ENCODE data around the gene PDGFC. TPM values are rescaled to one million over a fixed set of nuclear protein-coding genes. Genes with fewer than 3 reads are reported as not detected.

PDGFC gene
- total and polyA plus RNA-seq, 2 donors (not counting 3 experiments of a cell fraction or from before 2014, with no cell fraction given): 2.7 to 5.3 TPM

GRCh38 chr4:156934259-156934635 lies 37.4 kb downstream of the PDGFC start:
- BruUV-seq (replicated peaks): no TSS peak
- Histone ChIP-seq H3K4me3 (replicated peaks in 1 of 3; ENCODE audit: insufficient read depth in 1 of 3, low read depth in 1 of 3, low read length in 3 of 3) (no peak overlapping the region), H3K4me1 (ENCODE audit: control insufficient read depth, extremely low read depth, insufficient read depth, low read length) (peaks cover 8% of the 10 kb centered on the region), H3K27ac (ENCODE audit: insufficient read depth, low read depth, low read length) (no peak overlapping the region), H3K79me2 (ENCODE audit: control insufficient read depth, insufficient read depth, low read length) (no peaks in the 10 kb centered on the region), H3K9me1 (replicated peaks; ENCODE audit: control insufficient read depth, extremely low read depth, insufficient read depth, low read length) (no peaks in the 10 kb centered on the region), H3K36me3 (ENCODE audit: control insufficient read depth in 2 of 2, extremely low read depth in 1 of 2, insufficient read depth in 2 of 2, low read length in 2 of 2) (no peaks in the 10 kb centered on the region), H3K27me3 (ENCODE audit: control insufficient read depth in 2 of 2, insufficient read depth in 2 of 2, low read length in 2 of 2) (no peaks in the 10 kb centered on the region), H2AFZ (ENCODE audit: low read depth, low read length) (no peak overlapping the region), H3K4me2 (ENCODE audit: insufficient read depth, low read length) (no peak overlapping the region), H4K20me1 (replicated peaks; ENCODE audit: control insufficient read depth, extremely low read depth, insufficient read depth, low read length) (no peaks in the 10 kb centered on the region), H3K9me3 (replicated peaks; ENCODE audit: control insufficient read depth, insufficient read depth, low read length) (no peaks in the 10 kb centered on the region), H3K9ac (replicated peaks; ENCODE audit: extremely low read depth, insufficient read depth, low read length) (no peak overlapping the region)
- dilution Hi-C loops (cut with MboI; ENCODE audit: extremely low pct_ligation_motif_present, low sequenced_read_pairs): no loop called here
- DNase-seq (ENCODE audit: low read depth, low spot score): no peak
- ChIA-PET CTCF (interaction anchor here (0.7 kb wide), 1 partner anchor 11 kb away, joined by 3 read pairs; no protein-coding TSS in a partner anchor), POLR2A (no interaction called here)
- no peak for TF ChIP-seq JUN (IDR thresholded peaks at IDR 0.05; ENCODE audit: borderline replicate concordance, insufficient read depth, insufficient read length, low read depth)
- TF ChIP-seq CTCF (IDR thresholded peaks at IDR 0.05; ENCODE audit: extremely low read depth in 1 of 2, insufficient read depth in 1 of 2, low read depth in 1 of 2, low read length in 2 of 2): no peak
- no peak for TF ChIP-seq MYC (IDR thresholded peaks at IDR 0.05; ENCODE audit: low read depth, low read length)
- no peak for TF ChIP-seq EZH2 (IDR thresholded peaks at IDR 0.05; ENCODE audit: borderline replicate concordance, low read depth, low read length, severe bottlenecking)
- no peak for TF ChIP-seq POLR2A (IDR thresholded peaks at IDR 0.05; ENCODE audit: low read depth, low read length)
- TF ChIP-seq GATA2 (IDR thresholded peaks at IDR 0.05; ENCODE audit: insufficient read depth, insufficient read length, low read depth, low read length): no peak
- TF ChIP-seq FOS (IDR thresholded peaks at IDR 0.05; ENCODE audit: borderline replicate concordance, insufficient read depth, low read length): no peak
- no peak for TF ChIP-seq MAX (IDR thresholded peaks at IDR 0.05; ENCODE audit: insufficient read depth, insufficient read length)
- no peak for TF ChIP-seq POLR2AphosphoS5 (IDR thresholded peaks at IDR 0.05; ENCODE audit: insufficient read depth, low read depth, low read length)
- intact Hi-C loops (cut with micrococcal nuclease): no loop called here
- FAIRE-seq: no peak

Data from endothelial cell of umbilical vein (primary cell).